Chondrocyte (in vitro differentiated cells): ENCODE results near the gene CSTA. TPM values are rescaled to one million over a fixed set of nuclear protein-coding genes. Genes with fewer than 3 reads are reported as not detected.
A peak's percentile ranks its signal among the peaks of the same experiment; 100 is the strongest.

Experiments used
- DNase-seq: peaks from one replicate; pipeline ENCODE4 v3.0.0; 2021; ENCODE audit warnings: mixed read lengths, low spot score
- H3K27ac Mint-ChIP-seq: one replicate; pipeline ENCODE4 v1.8.0; 2021; ENCODE audit warnings: mild to moderate bottlenecking, moderate library complexity, mixed read lengths; ENCODE audit not compliant: unreplicated experiment
- H3K27me3 Mint-ChIP-seq: 2 replicates; pipeline ENCODE4 v1.8.0; 2021; ENCODE audit warnings: low read depth, mixed read lengths
- H3K36me3 Mint-ChIP-seq: 2 replicates; pipeline ENCODE4 v1.8.0; 2021; ENCODE audit warnings: low read depth, mixed read lengths
- H3K4me1 Mint-ChIP-seq: 2 replicates; pipeline ENCODE4 v1.8.0; 2021; ENCODE audit warnings: low read depth, mild to moderate bottlenecking, mixed read lengths
- H3K4me3 Mint-ChIP-seq: one replicate; pipeline ENCODE4 v1.8.0; 2021; ENCODE audit warnings: mild to moderate bottlenecking, moderate library complexity, mixed read lengths; ENCODE audit not compliant: unreplicated experiment
- H3K9me3 Mint-ChIP-seq: 2 replicates; pipeline ENCODE4 v1.8.0; 2021; ENCODE audit warnings: low read depth, mixed read lengths
- total RNA-seq: library from RNA; stranded (reverse); gene quantifications from 3 replicates; pipeline ENCODE4 v1.2.1, GENCODE V29; 2021
- TF ChIP-seq, protein P1 (sequence below): fragments of 200-600 bp; sonication (generic); IDR thresholded peaks from 2 replicates; pipeline ENCODE4 v1.5.0; 2021; ENCODE audit warnings: antibody characterized with exemption, mild to moderate bottlenecking, moderate library complexity

CSTA gene
- total RNA-seq, 1 donor from 2014 or later, result not detected

GRCh38 chr3:122374034-122374433, 49.0 kb downstream of the CSTA start:
- H3K4me1 Mint-ChIP-seq, result no peaks in the 10 kb centered on the region

GRCh38 chr3:122377975-122378374, 52.9 kb downstream of the CSTA start:
- no peak for DNase-seq
- Mint-ChIP-seq H3K36me3 (peaks cover 3% of the 10 kb centered on the region), H3K4me3 (no peak overlapping the region), H3K27ac (no peak overlapping the region), H3K27me3 (no peaks in the 10 kb centered on the region), H3K9me3 (no peaks in the 10 kb centered on the region), H3K4me1 (peaks cover 13% of the 10 kb centered on the region)
- TF ChIP-seq, protein P1, sequence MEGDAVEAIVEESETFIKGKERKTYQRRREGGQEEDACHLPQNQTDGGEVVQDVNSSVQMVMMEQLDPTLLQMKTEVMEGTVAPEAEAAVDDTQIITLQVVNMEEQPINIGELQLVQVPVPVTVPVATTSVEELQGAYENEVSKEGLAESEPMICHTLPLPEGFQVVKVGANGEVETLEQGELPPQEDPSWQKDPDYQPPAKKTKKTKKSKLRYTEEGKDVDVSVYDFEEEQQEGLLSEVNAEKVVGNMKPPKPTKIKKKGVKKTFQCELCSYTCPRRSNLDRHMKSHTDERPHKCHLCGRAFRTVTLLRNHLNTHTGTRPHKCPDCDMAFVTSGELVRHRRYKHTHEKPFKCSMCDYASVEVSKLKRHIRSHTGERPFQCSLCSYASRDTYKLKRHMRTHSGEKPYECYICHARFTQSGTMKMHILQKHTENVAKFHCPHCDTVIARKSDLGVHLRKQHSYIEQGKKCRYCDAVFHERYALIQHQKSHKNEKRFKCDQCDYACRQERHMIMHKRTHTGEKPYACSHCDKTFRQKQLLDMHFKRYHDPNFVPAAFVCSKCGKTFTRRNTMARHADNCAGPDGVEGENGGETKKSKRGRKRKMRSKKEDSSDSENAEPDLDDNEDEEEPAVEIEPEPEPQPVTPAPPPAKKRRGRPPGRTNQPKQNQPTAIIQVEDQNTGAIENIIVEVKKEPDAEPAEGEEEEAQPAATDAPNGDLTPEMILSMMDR, result no peak

More at GRCh38 chr3:122374034-122374433, 49.0 kb downstream of the CSTA start:
- Mint-ChIP-seq H3K4me3 (no peak overlapping the region), H3K27ac (no peak overlapping the region), H3K36me3 (peaks cover 3% of the 10 kb centered on the region), H3K9me3 (no peaks in the 10 kb centered on the region), H3K27me3 (no peaks in the 10 kb centered on the region)
- DNase-seq, result no peak
- TF ChIP-seq, protein P1, result no peak

DNA sequence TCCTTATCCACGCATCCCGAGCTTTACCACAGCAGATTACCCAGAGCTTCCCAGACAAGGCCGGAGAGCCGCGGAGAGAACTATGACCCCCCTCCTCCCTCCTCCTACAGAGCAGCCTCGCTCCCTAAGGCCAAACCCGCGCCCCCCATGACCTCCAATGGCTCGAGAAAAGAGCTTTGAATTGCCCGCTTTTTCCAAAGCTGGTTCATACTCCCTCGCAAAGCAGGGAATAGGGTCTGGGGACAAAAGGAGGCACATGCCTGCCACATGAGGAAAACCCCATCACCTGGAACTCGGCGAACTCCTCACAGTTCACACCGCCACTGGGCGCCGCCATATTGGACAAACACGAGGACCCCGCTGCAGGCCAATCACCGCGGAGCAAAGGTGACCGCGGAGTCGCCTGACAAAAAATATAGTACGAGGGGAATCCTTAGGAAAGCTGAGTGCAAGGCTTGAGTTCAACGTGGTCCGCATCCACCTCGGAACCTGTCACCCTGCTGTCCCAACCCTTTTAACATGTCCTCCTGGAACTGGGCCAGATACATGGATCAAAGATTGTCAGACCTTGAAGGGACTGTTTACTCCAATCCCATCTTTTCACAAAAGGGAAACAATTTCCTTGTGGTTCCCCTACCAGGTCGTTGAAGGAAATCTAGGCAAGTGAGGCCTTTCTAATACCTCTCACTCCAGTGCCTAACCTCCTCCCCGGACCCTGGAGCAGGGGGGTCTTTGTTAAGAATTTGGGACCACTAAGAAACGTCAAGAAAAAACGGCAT, 58.0 kb downstream of the CSTA start, which contains the start of gene MIX23:
MIX23 (minus strand) TSS at position 344 of the 779 bp plus-strand sequence; CDS start at position 337, 7 bp downstream.
- H3K27me3 Mint-ChIP-seq, result no peaks in the 10 kb centered on the region

DNA sequence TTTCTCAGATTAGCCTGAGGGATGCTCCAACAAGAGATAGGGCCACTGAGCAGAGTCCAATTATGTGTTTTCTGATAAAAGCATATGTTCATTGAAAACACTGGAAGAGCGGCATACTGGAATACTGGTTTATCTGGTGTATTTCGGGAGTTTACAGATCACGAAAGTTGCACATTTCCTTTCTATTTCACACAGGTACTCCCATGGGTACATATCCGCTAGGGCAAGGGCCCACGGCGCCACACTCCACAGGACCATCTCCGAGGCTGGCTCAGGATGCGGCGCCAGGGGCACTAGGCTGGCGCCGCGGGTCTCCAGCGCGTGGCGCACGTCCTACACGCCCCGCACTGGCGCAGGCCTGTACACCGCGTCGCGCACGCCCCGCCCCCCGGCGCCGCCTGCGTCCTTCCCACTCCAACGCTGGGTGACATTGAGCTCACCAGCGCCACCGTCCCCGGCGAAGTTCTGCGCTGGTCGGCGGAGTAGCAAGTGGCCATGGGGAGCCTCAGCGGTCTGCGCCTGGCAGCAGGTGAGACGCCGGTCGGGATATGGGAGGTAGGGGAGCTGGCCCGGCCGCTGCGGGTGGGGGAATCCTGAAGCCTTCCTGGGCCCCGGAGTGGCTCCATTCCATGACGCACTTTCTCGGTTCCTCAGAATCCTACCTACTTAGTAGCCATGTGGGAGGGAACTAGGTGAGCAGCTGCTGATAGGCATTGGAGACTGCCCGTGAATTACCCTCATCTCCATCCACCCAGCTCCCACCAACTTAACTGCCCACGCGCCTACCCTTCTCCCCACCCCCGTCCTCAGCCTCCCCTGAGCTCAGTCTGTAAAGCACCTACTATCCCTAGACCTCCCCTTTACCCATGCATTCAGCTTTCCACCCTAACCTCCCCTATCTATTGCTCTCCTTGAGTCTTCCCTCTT, 59.0 kb downstream of the CSTA start, which contains the start of gene FAM162A:
FAM162A (plus strand) TSS at position 412 of the 927 bp plus-strand sequence; CDS start at position 496, 84 bp downstream.
- Mint-ChIP-seq H3K4me3 (peak within 1 kb of the TSS; percentile 91), H3K27ac (peak within 1 kb of the TSS; percentile 93), H3K27me3 (no peaks in the 10 kb centered on the region), H3K4me1 (peaks cover 32% of the 10 kb centered on the region), H3K36me3 (peaks cover 2% of the 10 kb centered on the region), H3K9me3 (no peaks in the 10 kb centered on the region)
- peak; percentile 95 for DNase-seq
- TF ChIP-seq, protein P1, result peak; percentile 82

More for the DNA sequence above, 58.0 kb downstream of the CSTA start, which contains the start of gene MIX23:
- Mint-ChIP-seq H3K4me3 (peak within 1 kb of the TSS; percentile 91), H3K27ac (peak within 1 kb of the TSS; percentile 93), H3K36me3 (peaks cover 2% of the 10 kb centered on the region), H3K4me1 (peaks cover 32% of the 10 kb centered on the region), H3K9me3 (no peaks in the 10 kb centered on the region)
- no peak for DNase-seq
- TF ChIP-seq, protein P1, result no peak

GRCh38 chr3:122387709-122388108, 62.7 kb downstream of the CSTA start:
- H3K4me3 Mint-ChIP-seq, result no peak overlapping the region

More at GRCh38 chr3:122387709-122388108, 62.7 kb downstream of the CSTA start:
- Mint-ChIP-seq H3K4me1 (peaks cover 20% of the 10 kb centered on the region), H3K36me3 (peaks cover 2% of the 10 kb centered on the region), H3K27ac (no peak overlapping the region), H3K9me3 (no peaks in the 10 kb centered on the region), H3K27me3 (no peaks in the 10 kb centered on the region)
- TF ChIP-seq, protein P1, result no peak
- no peak for DNase-seq
